SKM-1 treated with dmso at 0.1 percent for 144 hours (cell line): ENCODE measurements around the gene DOCK3.
A peak's percentile ranks its signal among the peaks of the same experiment; 100 is the strongest.
"Not testable (repeated sequence)": the region's sequence is repeated elsewhere in the genome, so short reads cannot be mapped to it uniquely, and the experiment has no call there.

Experiments
- DNase-seq: peaks from one replicate; lab custom pipeline; 2025; ENCODE audit not compliant: unreplicated experiment; lab: John Stamatoyannopoulos, UW

The DOCK3 gene

GRCh38 chr3:50873376-50874157 lies 198.8 kb downstream of the DOCK3 start:
- no peak for DNase-seq

- not testable (repeated sequence) for DNase-seq
These were observed 200.1 kb downstream of the DOCK3 start for GRCh38 chr3:50874876-50875275.

GRCh38 chr3:50876947-50877346 lies 202.2 kb downstream of the DOCK3 start:
- no peak for DNase-seq

DNA sequence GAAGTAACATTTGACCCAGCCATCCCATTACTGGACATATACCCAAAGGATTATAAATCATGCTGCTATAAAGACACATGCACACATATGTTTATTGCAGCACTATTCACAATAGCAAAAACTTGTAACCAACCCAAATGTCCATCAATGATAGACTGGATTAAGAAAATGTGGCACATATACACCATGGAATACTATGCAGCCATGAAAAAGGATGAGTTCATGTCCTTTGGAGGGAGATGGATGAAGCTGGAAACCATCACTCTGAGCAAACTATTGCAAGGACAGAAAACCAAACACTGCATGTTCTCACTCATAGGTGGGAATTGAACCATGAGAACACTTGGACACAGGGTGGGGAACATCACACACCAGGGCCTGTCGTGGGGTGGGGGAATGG lies 208.0 kb downstream of the DOCK3 start:
- not testable (repeated sequence) for DNase-seq

DNA sequence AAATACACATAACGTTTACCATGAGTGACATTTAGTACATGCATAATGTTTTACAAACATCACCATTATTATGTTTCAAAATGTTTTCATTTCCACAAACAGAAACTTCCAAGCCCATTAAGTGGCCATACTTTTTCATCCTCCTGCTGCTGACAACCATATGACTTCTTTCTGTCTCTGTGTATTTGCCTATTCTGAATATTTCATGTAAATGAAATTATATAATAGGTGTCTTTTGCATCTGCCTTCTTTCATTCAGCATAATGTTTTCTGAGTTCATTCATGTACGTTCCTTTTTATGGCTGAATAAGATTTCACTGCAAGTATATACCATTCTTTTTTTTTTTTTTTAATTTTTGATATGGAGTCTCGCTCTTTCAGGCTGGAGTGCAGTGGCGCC lies 209.0 kb downstream of the DOCK3 start:
- DNase-seq: no peak

DNA sequence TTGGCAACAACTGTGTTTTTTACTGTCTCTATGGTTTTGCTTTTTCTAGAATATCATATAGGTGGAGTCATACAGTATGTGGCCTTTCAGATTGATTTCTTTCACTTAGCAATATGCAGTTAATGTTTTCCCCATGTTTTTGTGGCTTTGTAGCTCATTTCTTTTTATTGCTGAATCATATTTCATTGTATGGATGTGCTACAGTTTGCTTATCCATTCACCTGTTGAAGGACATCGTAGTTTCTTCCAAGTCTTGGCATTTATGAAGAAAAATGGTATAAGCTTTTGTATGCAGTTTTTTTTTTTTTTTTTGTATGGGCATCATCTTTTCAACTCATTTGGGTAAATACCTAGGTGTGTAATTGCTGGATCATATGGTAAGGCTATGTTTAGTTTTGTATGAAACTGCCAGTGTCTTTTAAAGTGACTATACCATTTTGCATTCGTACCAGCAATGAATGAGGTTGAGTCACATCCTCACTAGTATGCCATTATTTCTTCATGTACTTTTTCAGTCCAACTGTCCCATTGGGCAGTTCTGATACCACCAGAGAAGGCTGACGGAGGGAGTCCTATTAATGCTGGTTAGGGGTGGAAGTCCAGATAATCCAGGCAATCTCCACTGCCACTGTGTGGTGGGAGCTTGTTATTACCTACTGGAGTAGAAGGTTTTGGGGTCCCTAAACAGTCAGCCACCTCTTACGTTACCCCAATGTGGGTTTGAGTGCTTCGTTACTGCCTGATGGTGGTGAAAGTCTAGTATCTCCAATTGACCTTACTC lies 210.5 kb downstream of the DOCK3 start:
- no peak for DNase-seq

GRCh38 chr3:50890688-50891344 lies 216.1 kb downstream of the DOCK3 start:
- DNase-seq: no peak

DNA sequence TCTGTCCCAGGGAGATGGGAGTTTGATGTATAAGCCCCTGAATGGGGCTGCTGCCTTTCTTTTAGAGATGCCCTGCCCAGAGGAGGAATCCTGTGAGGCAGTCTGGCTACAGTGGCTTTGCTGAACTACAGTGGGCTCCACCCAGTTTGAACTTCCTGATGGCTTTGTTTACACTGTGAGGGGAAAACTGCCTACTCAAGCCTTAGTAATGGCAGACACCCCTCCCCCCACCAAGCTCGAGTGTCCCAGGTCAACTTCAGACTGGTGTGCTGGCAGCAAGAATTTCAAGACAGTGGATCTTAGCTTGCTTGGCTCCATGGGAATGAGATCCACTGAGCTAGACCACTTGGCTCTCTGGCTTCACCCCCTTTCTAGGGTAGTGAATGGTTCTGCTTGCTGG lies 226.4 kb downstream of the DOCK3 start:
- not testable (repeated sequence) for DNase-seq

DNA sequence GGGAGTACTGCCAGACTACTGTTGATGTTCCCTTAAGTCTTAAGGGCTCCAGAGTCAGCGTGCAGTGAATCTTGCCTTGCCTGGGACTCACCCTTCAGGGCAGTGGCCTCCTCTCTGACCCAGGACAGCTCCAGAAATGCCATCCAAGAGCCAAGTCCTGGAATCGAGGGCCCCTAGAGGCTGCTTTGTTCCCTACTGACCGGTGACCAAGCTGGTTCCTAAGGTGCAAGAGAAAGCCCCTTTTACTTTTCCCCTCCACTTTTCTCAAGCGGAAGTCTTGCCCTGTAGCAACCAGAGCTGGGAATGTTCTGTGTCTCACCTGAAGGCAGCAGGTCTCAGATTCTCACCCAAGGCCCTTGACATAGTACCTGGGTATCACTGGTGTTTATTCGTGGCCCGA lies 238.0 kb downstream of the DOCK3 start:
- no peak for DNase-seq

GRCh38 chr3:50913260-50913659 lies 238.5 kb downstream of the DOCK3 start:
- no peak for DNase-seq

DNA sequence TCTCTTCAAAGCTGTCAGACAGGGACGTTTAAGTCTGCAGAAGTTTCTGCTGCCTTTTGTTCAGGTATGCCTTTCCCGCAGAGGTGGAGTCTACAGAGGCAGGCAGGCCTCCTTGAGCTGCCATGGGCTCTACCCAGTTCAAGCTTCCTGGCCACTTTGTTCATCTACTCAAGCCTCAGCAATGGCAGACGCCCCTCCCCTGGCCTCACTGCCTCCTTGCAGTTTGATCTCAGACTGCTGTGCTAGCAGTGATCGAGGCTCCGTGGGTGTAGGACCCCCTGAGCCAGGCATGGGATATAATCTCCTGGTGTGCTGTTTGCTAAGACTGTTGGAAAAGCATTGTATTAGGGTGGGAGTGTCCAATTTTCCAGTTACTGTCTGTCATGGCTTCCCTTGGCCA lies 247.3 kb downstream of the DOCK3 start:
- DNase-seq: not testable (repeated sequence)

GRCh38 chr3:50923955-50924354 lies 249.2 kb downstream of the DOCK3 start:
- DNase-seq: no peak

DNA sequence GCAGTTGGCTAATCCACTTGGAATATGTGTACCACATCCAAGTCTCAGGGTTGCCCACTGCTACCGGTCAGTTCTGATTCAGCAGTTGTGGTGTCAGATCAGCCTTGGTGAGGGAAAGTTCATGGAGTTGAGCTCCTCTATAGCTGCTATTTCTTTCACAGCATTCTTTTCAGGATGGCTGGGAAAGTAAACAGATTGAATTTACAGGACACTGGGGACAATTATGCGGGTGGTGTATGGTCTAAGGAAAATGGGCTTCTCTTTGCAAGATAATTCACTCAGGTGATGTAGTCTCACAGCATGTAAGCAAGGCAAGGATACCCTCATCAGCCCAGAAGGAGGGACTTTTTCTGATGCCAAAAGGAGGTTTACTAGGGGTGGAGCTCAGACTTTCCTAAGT lies 249.9 kb downstream of the DOCK3 start:
- no peak for DNase-seq

DNA sequence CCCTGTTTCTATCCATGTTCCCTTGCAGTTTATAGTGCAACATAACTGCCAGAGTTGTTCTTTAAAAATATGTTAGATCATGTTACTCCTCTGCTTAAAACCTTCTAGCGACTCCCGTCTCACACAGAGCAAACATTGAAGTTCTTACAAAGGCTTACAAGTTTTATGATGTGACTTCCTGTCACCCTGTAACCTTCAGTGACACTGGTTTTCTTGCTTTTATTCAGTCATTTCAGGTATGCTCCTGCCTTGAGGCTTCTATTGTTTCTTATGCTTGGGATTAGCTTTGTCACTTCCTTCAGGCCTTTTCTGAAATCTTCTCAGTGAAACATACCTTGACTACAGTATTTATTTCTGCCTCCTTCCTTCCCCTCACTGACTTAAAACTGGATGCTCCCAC lies 252.1 kb downstream of the DOCK3 start:
- no peak for DNase-seq

DNA sequence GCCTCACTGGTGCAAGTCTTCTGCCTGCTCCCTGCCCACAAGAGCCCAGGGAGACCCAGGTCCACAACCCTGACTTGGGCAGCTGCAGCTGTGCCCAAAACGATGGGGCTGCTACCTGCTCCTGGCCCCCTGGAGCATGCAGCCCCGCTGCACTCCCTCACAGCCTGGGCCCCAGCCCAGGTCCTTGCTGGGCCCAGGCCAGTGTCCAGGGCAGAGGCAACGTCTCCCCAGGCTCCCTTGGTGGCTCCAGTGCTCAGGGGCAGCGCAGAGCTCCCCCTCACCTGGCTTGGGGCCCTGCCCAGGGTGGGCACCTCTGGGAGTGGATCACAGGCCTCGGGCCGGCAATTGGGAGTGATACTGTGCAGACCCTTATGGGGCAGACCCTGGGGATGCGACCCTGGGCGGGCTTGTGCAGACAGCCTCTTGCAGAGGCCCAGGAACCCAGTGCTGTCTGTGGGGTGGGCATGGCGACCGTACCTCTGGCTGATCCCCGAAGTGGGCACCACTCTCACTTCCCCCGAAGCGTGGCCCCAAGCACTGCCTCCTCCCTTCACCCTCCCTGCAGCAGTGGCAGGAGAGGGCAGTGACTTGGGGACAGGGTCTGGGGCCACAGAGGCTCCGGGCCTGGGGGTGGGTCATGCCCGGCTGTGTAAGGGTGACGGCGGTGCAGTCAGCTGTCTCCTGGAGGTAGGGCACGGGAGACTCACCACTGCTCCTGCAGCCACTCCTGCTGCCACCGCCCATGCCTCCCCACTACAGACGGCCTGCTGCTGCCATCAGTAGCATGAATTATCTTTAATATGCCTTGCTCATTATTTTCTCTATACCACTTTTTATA lies 255.9 kb downstream of the DOCK3 start:
- no peak for DNase-seq

DNA sequence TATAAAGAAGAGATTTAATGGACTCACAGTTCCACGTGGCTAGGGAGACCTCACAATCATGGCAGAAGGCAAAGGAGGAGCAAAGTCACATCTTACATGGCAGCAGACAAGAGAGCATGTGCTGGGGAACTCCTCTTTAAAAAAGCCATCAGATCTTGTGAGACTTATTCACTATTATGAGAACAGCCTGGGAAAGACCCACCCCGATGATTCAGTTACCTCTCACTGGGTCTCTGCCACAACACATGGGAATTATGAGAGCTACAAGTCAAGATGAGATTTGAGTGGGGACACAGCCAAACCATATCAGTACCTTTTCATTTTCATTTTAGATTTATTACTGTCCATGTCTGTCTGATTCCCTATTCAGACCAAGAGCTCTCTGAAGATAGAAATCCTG lies 258.2 kb downstream of the DOCK3 start:
- not testable (repeated sequence) for DNase-seq

DNA sequence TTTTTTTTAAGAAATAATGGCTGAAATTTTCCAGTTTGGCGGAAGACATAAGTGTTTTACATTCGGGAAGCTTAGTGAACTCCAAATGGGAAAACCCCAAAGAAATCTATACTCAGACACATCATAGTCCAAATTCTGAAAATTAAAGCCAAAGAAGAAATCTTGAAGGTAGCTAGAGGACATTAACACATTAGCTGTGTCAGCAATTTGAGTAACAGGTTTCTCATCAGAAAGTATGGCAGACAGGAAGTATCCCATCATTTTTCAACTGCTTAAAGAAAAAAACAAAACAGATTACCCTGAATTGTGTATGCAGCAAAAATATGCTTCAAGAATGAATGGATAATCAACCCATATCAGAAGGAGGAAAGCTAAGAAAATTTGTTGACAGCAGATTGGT lies 261.7 kb downstream of the DOCK3 start:
- no peak for DNase-seq

DNA sequence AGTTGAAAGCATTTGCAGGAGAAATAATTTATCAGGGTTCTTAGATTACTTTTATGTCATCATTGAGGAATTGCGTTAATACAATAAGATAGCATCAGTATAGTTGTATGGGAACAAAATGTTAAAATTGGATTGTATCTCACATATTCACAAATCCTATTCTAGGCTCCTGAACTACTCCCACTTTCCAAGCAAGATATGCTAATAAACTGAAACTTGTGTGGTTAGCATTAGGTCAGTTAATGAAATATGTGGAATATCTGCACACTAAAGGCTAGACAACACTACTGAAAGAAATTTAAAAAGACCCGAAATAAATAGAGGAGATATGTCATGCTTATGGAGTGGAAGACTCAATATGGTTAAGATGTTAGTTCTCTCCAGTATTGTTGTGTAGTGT lies 272.7 kb downstream of the DOCK3 start:
- no peak for DNase-seq

DNA sequence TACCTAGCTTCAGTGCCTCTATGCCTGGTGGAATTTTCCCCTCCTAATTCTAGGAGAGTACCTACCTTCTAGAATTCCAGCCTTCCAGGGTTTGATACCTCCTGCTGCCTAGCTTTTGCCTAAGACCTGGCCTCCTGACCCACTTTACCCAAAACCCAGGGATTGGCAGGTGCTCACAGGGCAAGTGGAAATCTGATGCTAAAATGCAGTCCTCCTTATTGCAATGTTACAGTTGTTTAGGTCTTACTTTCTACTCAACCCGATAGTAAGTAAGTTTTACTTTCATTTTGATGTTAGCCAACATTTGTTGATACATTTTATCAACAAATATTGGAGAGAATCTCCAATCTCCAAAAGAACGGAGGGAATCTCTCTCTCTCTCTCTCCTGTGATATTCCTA lies 275.9 kb downstream of the DOCK3 start:
- DNase-seq: no peak

- no peak for DNase-seq
These were observed 279.2 kb downstream of the DOCK3 start for GRCh38 chr3:50953825-50954414.

DNA sequence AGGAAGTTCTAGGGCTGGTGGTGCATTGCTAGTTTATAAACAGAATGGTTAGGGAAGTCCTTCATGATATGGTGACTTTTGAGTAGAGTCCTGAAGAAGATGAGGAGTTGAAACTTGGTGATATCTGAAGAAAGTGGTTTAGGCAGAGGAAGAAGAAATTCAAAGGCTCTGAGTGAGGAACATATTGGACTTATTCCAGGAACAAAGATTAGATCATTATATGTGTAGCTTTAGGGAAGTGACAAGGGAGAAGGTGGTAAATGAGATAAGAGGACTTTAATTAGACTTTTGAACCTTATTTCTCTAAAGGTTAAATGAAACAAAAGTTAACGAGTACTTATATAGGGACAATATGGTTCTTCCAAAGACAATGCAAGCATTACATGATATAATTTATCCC lies 286.7 kb downstream of the DOCK3 start:
- DNase-seq: peak; percentile 42
